Heart left ventricle (tissue), 16 donors: ENCODE measurements around the gene SLC49A3. TPM values are rescaled to one million over a fixed set of nuclear protein-coding genes. Genes with fewer than 3 reads are reported as not detected.

Experiments used
- ATAC-seq, 4 donors: fragments of 200-7000 bp; cut with Tn5 transposase; one replicate each; pipeline ENCODE4 v1.9.1; 2020 to 2022; ENCODE audit warnings: moderate library complexity in 4 of 4, mild to moderate bottlenecking in 3 of 4, moderate number of reproducible peaks in 1 of 4
- DNase-seq, 5 donors: peaks; one replicate each; pipeline ENCODE4 v3.0.0-alpha.2; 2020
- H3K27ac ChIP-seq, 12 donors: fragments of 200-600 bp; sonication (generic) in 4 of 12; one replicate each; pipeline versions ENCODE4 v1.5.0 to v1.8.0; 2016 to 2022; ENCODE audit warnings: mild to moderate bottlenecking in 2 of 12
- H3K27me3 ChIP-seq, 9 donors: fragments of 200-600 bp; sonication (generic) in 2 of 9; one replicate each; pipeline versions ENCODE4 v1.5.1 to v1.8.0; 2016 to 2022; ENCODE audit warnings: mild to moderate bottlenecking in 3 of 9
- H3K36me3 ChIP-seq, 9 donors: fragments of 200-600 bp; sonication (generic) in 2 of 9; one replicate each; pipeline versions ENCODE4 v1.5.0 to v1.8.0; 2018 to 2022; ENCODE audit warnings: mild to moderate bottlenecking in 2 of 9
- H3K4me1 ChIP-seq, 12 donors: fragments of 200-600 bp; sonication (generic) in 4 of 12; one replicate each; pipeline versions ENCODE4 v1.5.0 to v1.8.0; 2016 to 2022; ENCODE audit warnings: mild to moderate bottlenecking in 3 of 12
- H3K4me3 ChIP-seq, 12 donors: fragments of 200-600 bp; sonication (generic) in 4 of 12; one replicate each; pipeline versions ENCODE4 v1.5.0 to v1.8.0; 2017 to 2022; ENCODE audit warnings: mild to moderate bottlenecking in 9 of 12, moderate library complexity in 4 of 12
- H3K9me3 ChIP-seq, 12 donors: fragments of 200-600 bp; sonication (generic) in 4 of 12; one replicate each; pipeline versions ENCODE4 v1.5.0 to v1.8.0; 2016 to 2022; ENCODE audit warnings: mild to moderate bottlenecking in 1 of 12
- CTCF ChIP-seq, 12 donors: fragments of 200-600 bp; sonication (generic) in 4 of 12; IDR thresholded peaks; one replicate each; pipeline versions ENCODE4 v1.5.0 to v1.8.0; 2018 to 2022; ENCODE audit warnings: antibody characterized with exemption in 12 of 12, mild to moderate bottlenecking in 5 of 12
- POLR2A ChIP-seq, 2 donors: fragments of 450-650 bp; IDR thresholded peaks; one replicate each; pipeline ENCODE4 v1.6.1; 2017; ENCODE audit warnings: antibody characterized with exemption in 2 of 2, mild to moderate bottlenecking in 2 of 2, moderate library complexity in 2 of 2
- WGBS, 4 donors: extraction: QIAGEN DNeasy Blood & Tissue Kit in 2 of 4; methylation state at CpG; one replicate each; pipeline versions ENCODE4 v1.1.5 to v1.1.7; 2013 to 2018; 5-methylcytosine and 5-hydroxymethylcytosine counted together
- intact Hi-C, 10 donors: fragments of 100-400 bp; cut with DNase I; formaldehyde crosslinking; loops; one replicate each; pipeline versions ENCODE4 v1.11.1 to v1.14.2; 2022
- polyA plus RNA-seq, 2 donors: library from polyadenylated mRNA; stranded (reverse); fragments of 200-250 nt; gene quantifications; one replicate each; pipeline ENCODE4 v1.2.3, GENCODE V29; 2013
- total RNA-seq, 9 donors: library from RNA; depleted of rRNA in 2 of 9; stranded (reverse); fragments of >200 nt in 2 of 9; fragmentation: NEBNext Ultra II Directional in 3 of 9; extraction: Animal tissue kit (Norgen Biotek cat#: 25700) in 3 of 9; gene quantifications; one replicate each; pipeline versions ENCODE4 v1.1.0 to v1.2.4, GENCODE V29; 2016 to 2023
- donor health status: ischemic (EF 13 %, LVEDD 7.1; RV severe dilation, severe dysfunction).
- donor health status: healthy with polysubstance abuse.
- donor health status: DM: no; HTN: yes; CAD: no.
- donor health status: DM: no; HTN: no; CAD: no.
- donor health status: ischemic (EF 25% LVEDD 6.9; RV normal size, moderate dysfunction).
- donor health status: ischemic (EF 25% LVEDD 5.7; RV mildly dilated, moderate dysfunction).
- donor health status: healthy.
- donor health status: DM: yes; HTN: yes; CAD: no.
- donor health status: ischemic (EF 35%, LVEDD 5.7; RV mildly dilated, moderate dysfunction).
- donor health status: nonischemic (EF 11% LVEDD 7.7; RV severe dilation, severe dysfunction).
- donor health status: DM: yes; HTN: yes; CAD: no.
- donor health status: PGD.
- donor health status: ischemic (EF 29% LVEDD 5.4; RV normal size, mild dysfunction).
- donor health status: nonischemic (EF 23%, LVEDD 6.1; RV moderate dilation, normal function).

Gene SLC49A3
- total and polyA plus RNA-seq, 11 donors: 5.2 to 20.5 (median 8.9) TPM

GRCh38 chr4:675036-675882 is 13.7 kb downstream of the SLC49A3 start:
- peak in 2 of 5 donors; percentile 43 to 44 for DNase-seq

GRCh38 chr4:674172-675035 is 14.5 kb downstream of the SLC49A3 start, which contains the start of the genes ATP5ME and MYL5:
Gene ATP5ME (minus strand): TSS chr4:674276. CDS start chr4:674247, 29 bp downstream.
Gene MYL5 (plus strand): TSS chr4:674542. CDS start chr4:678027, 3,485 bp downstream.
- Histone ChIP-seq H3K4me3 (peak within 1 kb of the TSS; percentile 56 to 99 (median 90)), H3K9me3 (no peaks in the 10 kb centered on the region), H3K27me3 (no peaks in the 10 kb centered on the region), H3K4me1 (peaks cover 6 to 30% (median 17%) of the 10 kb centered on the region in 12 donors), H3K27ac (peak within 1 kb of the TSS; percentile 83 to 98 (median 93)), H3K36me3 (peaks cover 0 to 30% (median 26%) of the 10 kb centered on the region in 9 donors)
- TF ChIP-seq CTCF (IDR thresholded peaks at IDR 0.05) (peak; percentile 88 to 98 (median 96)), POLR2A (IDR thresholded peaks at IDR 0.05) (peak in 1 of 2 donors; percentile 92)
- 0 to 1% (median 1%) methylated on average over 52 to 84 of the region's 84 CpGs for WGBS, 4 donors
- peak; percentile 78 to 90 (median 88) for ATAC-seq
- intact Hi-C loops: loop anchor here in 4 of 10 donors (1.0 to 10.0 kb wide), 4 partner anchors 31 to 432 kb away; partner anchors contain the start of gene PCGF3 (in 1 of the 4)
- DNase-seq: peak; percentile 96 to 99 (median 97)

More at GRCh38 chr4:675036-675882, 13.7 kb downstream of the SLC49A3 start:
- Histone ChIP-seq H3K9me3 (no peaks in the 10 kb centered on the region), H3K27ac (peak overlapping the region; percentile 83 to 98 (median 93)), H3K27me3 (no peaks in the 10 kb centered on the region), H3K4me3 (peak overlapping the region; percentile 56 to 99 (median 90)), H3K4me1 (peaks cover 6 to 32% (median 19%) of the 10 kb centered on the region in 12 donors), H3K36me3 (peaks cover 0 to 29% (median 26%) of the 10 kb centered on the region in 9 donors)
- intact Hi-C loops: loop anchor here in 3 of 10 donors (10.0 kb wide), 2 partner anchors 200 to 430 kb away; no protein-coding TSS in a partner anchor
- TF ChIP-seq POLR2A (IDR thresholded peaks at IDR 0.05) (no peak), CTCF (IDR thresholded peaks at IDR 0.05) (no peak)
- ATAC-seq: peak in 3 of 4 donors; percentile 4 to 15 (median 6)
- WGBS, 4 donors: 64 to 70% (median 66%) methylated on average over 13 to 26 of the region's 26 CpGs

- peak overlapping the region; percentile 56 to 99 (median 90) for H3K4me3 ChIP-seq
- peaks cover 6 to 30% (median 17%) of the 10 kb centered on the region in 12 donors for H3K4me1 ChIP-seq
- peaks cover 0 to 30% (median 26%) of the 10 kb centered on the region in 9 donors for H3K36me3 ChIP-seq
- H3K27me3 ChIP-seq: no peaks in the 10 kb centered on the region
- DNase-seq (peak in 4 of 5 donors; percentile 58 to 81 (median 66)), ATAC-seq (peak in 3 of 4 donors; percentile 21 to 46 (median 41))
- no peaks in the 10 kb centered on the region for H3K9me3 ChIP-seq
- H3K27ac ChIP-seq: peak overlapping the region; percentile 47 to 98 (median 92)
- no peak for TF ChIP-seq CTCF (IDR thresholded peaks at IDR 0.05)
- TF ChIP-seq POLR2A (IDR thresholded peaks at IDR 0.05): no peak
- intact Hi-C loops: loop anchor here in 4 of 10 donors (1.0 to 10.0 kb wide), 4 partner anchors 32 to 431 kb away; partner anchors contain the start of gene PCGF3 (in 1 of the 4)
- 6 to 14% (median 10%) methylated on average over 30 to 55 of the region's 55 CpGs for WGBS, 4 donors
Observed at GRCh38 chr4:673349-674091, 15.4 kb downstream of the SLC49A3 start.
